ENCODE results near the gene GIMAP7.

DNA sequence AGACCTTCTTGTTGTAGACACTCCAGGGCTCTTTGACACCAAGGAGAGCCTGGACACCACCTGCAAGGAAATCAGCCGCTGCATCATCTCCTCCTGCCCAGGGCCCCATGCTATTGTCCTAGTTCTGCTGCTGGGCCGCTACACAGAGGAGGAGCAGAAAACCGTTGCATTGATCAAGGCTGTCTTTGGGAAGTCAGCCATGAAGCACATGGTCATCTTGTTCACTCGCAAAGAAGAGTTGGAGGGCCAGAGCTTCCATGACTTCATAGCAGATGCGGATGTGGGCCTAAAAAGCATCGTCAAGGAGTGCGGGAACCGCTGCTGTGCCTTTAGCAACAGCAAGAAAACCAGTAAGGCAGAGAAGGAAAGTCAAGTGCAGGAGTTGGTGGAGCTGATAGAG, 5.5 kb downstream of the GIMAP7 start:
- TF ChIP-seq, protein P1, sequence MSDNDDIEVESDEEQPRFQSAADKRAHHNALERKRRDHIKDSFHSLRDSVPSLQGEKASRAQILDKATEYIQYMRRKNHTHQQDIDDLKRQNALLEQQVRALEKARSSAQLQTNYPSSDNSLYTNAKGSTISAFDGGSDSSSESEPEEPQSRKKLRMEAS (IDR thresholded peaks at IDR 0.05), result no peak
- TF ChIP-seq SRF (IDR thresholded peaks at IDR 0.05; ENCODE audit: low read depth), result no peak
- TF ChIP-seq RAD21 (IDR thresholded peaks at IDR 0.05; ENCODE audit: low read depth), result no peak
- no peak for TF ChIP-seq YY1 (IDR thresholded peaks at IDR 0.05; ENCODE audit: extremely low read depth, insufficient replicate concordance, low read depth, low read length)
- no peak for TF ChIP-seq CTCF (IDR thresholded peaks at IDR 0.05 in 2 of 3, conservative IDR thresholded peaks at IDR 0.05 in 1 of 3; ENCODE audit: borderline replicate concordance in 1 of 3, insufficient read depth in 1 of 3, low read depth in 2 of 3, low read length in 2 of 3)
- no peak for TF ChIP-seq SIN3A (IDR thresholded peaks at IDR 0.05; ENCODE audit: low read depth)
- no peak for TF ChIP-seq POLR2A (IDR thresholded peaks at IDR 0.05; ENCODE audit: borderline replicate concordance, extremely low read depth, insufficient read depth, insufficient read length)
